Body of pancreas (tissue), 4 donors: ENCODE results near the gene EVL. TPM values are rescaled to one million over a fixed set of nuclear protein-coding genes. Genes with fewer than 3 reads are reported as not detected.

Experiments used
- ATAC-seq: fragments of 150-250 bp; one replicate; pipeline ENCODE4 v1.9.1; 2016
- DNase-seq, 4 donors: peaks; one replicate each; pipeline ENCODE4 v3.0.0-alpha.2; 2019
- H3K27ac ChIP-seq, 4 donors: fragments of 200-600 bp; sonication (generic); 1 replicate in 3 of 4; 2 replicates in 1 of 4; pipeline versions ENCODE4 v1.5.1 to v1.6.1; 2016 to 2019; ENCODE audit warnings: mild to moderate bottlenecking in 1 of 4, mixed read lengths in 1 of 4, moderate library complexity in 1 of 4
- H3K27me3 ChIP-seq, 2 donors: fragments of 200-600 bp; sonication (generic); one replicate each; pipeline ENCODE4 v1.6.0; 2016; ENCODE audit warnings: mild to moderate bottlenecking in 1 of 2
- H3K36me3 ChIP-seq, 2 donors: fragments of 200-600 bp; sonication (generic); replicated peaks in 1 of 2; 2 replicates each; pipeline ENCODE4 v1.5.1; 2016; ENCODE audit warnings: low read depth in 2 of 2; ENCODE audit not compliant: insufficient read depth in 1 of 2
- H3K4me1 ChIP-seq: fragments of 200-600 bp; sonication (generic); one replicate; pipeline ENCODE4 v1.6.0; 2016
- H3K4me3 ChIP-seq, 2 donors: fragments of 200-600 bp; sonication (generic); 1 replicate in 1 of 2; 2 replicates in 1 of 2; pipeline ENCODE4 v1.5.1; 2016 to 2019
- H3K9me3 ChIP-seq, 3 donors: fragments of 200-600 bp; sonication (generic); 1 replicate in 2 of 3; 2 replicates in 1 of 3; pipeline ENCODE4 v1.5.1; 2016
- POLR2A ChIP-seq, 3 donors: fragments of 450-650 bp; IDR thresholded peaks; one replicate each; pipeline ENCODE4 v1.6.1; 2016; ENCODE audit warnings: antibody characterized with exemption in 3 of 3, mild to moderate bottlenecking in 2 of 3
- WGBS, 2 donors: methylation state at CpG; one replicate each; pipeline ENCODE4 v1.1.5; 2017; 5-methylcytosine and 5-hydroxymethylcytosine counted together
- intact Hi-C: fragments of 100-400 bp; cut with DNase I; formaldehyde crosslinking; loops from one replicate; pipeline ENCODE4 v1.15.1; 2023
- total RNA-seq, 2 donors: library from RNA; depleted of rRNA; stranded (reverse); fragments of >200 nt; gene quantifications; one replicate each; pipeline ENCODE4 v1.1.0, GENCODE V29; 2016
- TF ChIP-seq, protein P1 (sequence below), 7 experiments: fragments of 450-650 bp in 4 of 7; fragments of 200-600 bp in 3 of 7; sonication (generic) in 3 of 7; IDR thresholded peaks; one replicate each; pipeline ENCODE4 v1.5.1; 2016 to 2019; ENCODE audit warnings: antibody characterized with exemption in 7 of 7

The EVL gene
- total RNA-seq, 2 donors from 2014 or later: 22.3 to 57.7 TPM

DNA sequence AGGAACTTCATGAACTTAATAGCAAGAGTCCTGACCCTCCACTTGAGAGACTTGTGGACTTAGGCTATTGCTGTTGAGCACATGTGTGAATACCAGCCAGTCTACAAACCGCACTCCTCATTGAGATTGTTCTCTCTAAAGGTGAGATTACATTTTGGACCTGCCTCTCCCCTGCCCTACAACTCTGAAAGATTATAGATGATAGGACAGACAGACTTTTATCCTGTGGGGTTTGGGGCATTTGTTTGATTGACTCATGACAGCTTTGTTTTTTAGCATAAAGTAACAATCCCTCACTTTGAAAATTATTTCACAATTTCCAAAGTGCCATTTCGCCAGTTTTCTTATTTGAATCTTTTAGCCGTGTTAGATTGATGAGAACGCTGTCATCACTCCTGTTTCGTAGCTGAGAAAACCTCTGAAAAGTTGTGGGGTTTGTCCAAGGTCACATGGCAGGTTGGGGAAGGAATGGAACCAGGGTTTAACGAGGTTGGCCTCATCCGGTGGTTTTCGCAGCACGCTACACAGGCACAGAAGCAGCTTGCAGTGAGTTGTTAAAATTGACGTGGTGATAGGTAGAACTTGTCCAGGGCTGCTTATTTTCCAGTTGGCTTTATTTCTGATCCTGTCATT lies 836 bp downstream of the EVL start:
- intact Hi-C loops: no loop called here
- no peaks in the 10 kb centered on the region for H3K9me3 ChIP-seq
- ATAC-seq: no peak
- H3K36me3 ChIP-seq: no peaks in the 10 kb centered on the region
- 69 to 88% methylated on average over 10 of the region's 10 CpGs for WGBS, 2 donors
- H3K4me1 ChIP-seq: no peaks in the 10 kb centered on the region
- peak overlapping the region in 1 of 4 donors; percentile 52 for H3K27ac ChIP-seq
- peak in 1 of 4 donors; percentile 34 for DNase-seq
- H3K4me3 ChIP-seq: no peak overlapping the region
- TF ChIP-seq POLR2A (IDR thresholded peaks at IDR 0.05): no peak
- TF ChIP-seq, protein P1, sequence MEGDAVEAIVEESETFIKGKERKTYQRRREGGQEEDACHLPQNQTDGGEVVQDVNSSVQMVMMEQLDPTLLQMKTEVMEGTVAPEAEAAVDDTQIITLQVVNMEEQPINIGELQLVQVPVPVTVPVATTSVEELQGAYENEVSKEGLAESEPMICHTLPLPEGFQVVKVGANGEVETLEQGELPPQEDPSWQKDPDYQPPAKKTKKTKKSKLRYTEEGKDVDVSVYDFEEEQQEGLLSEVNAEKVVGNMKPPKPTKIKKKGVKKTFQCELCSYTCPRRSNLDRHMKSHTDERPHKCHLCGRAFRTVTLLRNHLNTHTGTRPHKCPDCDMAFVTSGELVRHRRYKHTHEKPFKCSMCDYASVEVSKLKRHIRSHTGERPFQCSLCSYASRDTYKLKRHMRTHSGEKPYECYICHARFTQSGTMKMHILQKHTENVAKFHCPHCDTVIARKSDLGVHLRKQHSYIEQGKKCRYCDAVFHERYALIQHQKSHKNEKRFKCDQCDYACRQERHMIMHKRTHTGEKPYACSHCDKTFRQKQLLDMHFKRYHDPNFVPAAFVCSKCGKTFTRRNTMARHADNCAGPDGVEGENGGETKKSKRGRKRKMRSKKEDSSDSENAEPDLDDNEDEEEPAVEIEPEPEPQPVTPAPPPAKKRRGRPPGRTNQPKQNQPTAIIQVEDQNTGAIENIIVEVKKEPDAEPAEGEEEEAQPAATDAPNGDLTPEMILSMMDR (IDR thresholded peaks at IDR 0.05): no peak
- no peaks in the 10 kb centered on the region for H3K27me3 ChIP-seq

DNA sequence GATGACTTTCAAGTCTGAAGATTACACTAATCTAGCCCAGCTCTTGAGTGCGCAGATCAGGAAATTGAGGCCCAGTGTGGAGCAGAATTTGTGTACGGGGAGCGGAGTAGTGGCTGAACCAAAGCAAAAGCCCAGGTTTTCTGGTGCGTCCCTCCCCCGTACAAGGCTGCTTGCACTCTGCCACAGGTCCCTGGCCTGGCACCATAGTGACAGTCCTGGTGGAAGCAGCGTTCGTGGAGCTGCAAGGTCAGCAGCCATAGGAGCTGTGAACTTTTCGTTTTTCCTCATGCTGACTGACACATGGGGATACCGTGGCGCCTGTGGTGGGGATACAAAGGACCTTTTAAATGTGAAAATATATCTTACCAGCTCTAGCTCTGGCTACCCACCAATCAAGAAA lies 1.7 kb downstream of the EVL start:
- no peak for DNase-seq
- Histone ChIP-seq H3K4me1 (no peaks in the 10 kb centered on the region), H3K9me3 (no peaks in the 10 kb centered on the region), H3K27me3 (no peaks in the 10 kb centered on the region), H3K27ac (no peak overlapping the region), H3K4me3 (no peak overlapping the region), H3K36me3 (no peaks in the 10 kb centered on the region)
- TF ChIP-seq, protein P1 (IDR thresholded peaks at IDR 0.05): no peak
- TF ChIP-seq POLR2A (IDR thresholded peaks at IDR 0.05): no peak
- no peak for ATAC-seq
- intact Hi-C loops: no loop called here
- WGBS, 2 donors: 62 to 82% methylated on average over 10 of the region's 10 CpGs

DNA sequence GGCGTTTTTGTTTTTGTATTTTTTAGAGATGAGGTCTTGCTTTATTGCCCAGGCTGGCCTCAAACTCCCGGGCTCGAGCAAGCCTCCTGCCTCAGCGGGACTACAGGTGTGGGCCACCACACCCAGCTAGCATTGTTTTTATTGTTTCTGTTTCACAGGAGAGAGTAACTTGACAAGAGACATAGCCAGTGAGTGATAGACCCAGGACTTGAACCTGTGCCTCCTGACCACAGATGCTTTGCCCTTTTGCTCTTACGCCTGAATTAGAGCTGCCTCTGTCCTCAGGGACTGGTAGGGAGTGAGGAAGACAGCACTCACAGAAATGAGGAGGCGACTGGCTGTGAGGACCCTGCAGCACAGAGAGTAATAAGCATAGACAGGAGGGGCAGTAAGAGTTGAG lies 2.3 kb downstream of the EVL start:
- ATAC-seq: no peak
- Histone ChIP-seq H3K36me3 (no peaks in the 10 kb centered on the region), H3K27me3 (no peaks in the 10 kb centered on the region), H3K4me3 (no peak overlapping the region), H3K27ac (no peak overlapping the region), H3K9me3 (no peaks in the 10 kb centered on the region), H3K4me1 (no peaks in the 10 kb centered on the region)
- no peak for TF ChIP-seq POLR2A (IDR thresholded peaks at IDR 0.05)
- TF ChIP-seq, protein P1 (IDR thresholded peaks at IDR 0.05): no peak
- intact Hi-C loops: no loop called here
- 80 to 89% methylated on average over 6 of the region's 6 CpGs for WGBS, 2 donors
- no peak for DNase-seq

GRCh38 chr14:100067971-100068959 lies 3.0 kb downstream of the EVL start:
- WGBS, 2 donors: 81 to 90% methylated on average over 17 to 18 of the region's 18 CpGs
- Histone ChIP-seq H3K36me3 (no peaks in the 10 kb centered on the region), H3K27me3 (no peaks in the 10 kb centered on the region), H3K27ac (peak overlapping the region in 2 of 4 donors; percentile 16 to 43), H3K4me1 (no peaks in the 10 kb centered on the region), H3K4me3 (no peak overlapping the region), H3K9me3 (no peaks in the 10 kb centered on the region)
- TF ChIP-seq POLR2A (IDR thresholded peaks at IDR 0.05): peak in 1 of 3 donors; percentile 22
- TF ChIP-seq, protein P1 (IDR thresholded peaks at IDR 0.05): no peak
- DNase-seq: peak in 3 of 4 donors; percentile 11 to 59 (median 22)
- no peak for ATAC-seq
- intact Hi-C loops: no loop called here
